GM23338 (cell line): ENCODE measurements around the gene CDC73. TPM values are rescaled to one million over a fixed set of nuclear protein-coding genes. Genes with fewer than 3 reads are reported as not detected.
"Not testable (repeated sequence)": the region's sequence is repeated elsewhere in the genome, so short reads cannot be mapped to it uniquely, and the experiment has no call there.

Experiments used
- ATAC-seq: fragments of 200-7000 bp; cut with Tn5 transposase; 3 replicates; pipeline ENCODE4 v1.9.1; 2020
- DNase-seq: peaks from one replicate; pipeline ENCODE4 v3.0.0-alpha.2; 2015; ENCODE audit warnings: low spot score
- H2AFZ ChIP-seq: fragments of 200-600 bp; sonication (generic); 2 replicates; pipeline ENCODE4 v1.8.0; 2016; ENCODE audit warnings: antibody characterized with exemption, mild to moderate bottlenecking, moderate library complexity
- H3F3A ChIP-seq: fragments of 200-600 bp; sonication (generic); replicated peaks from 2 replicates; pipeline ENCODE4 v1.8.0; 2017; ENCODE audit warnings: antibody characterized with exemption, mixed run types, low read depth
- H3K27ac ChIP-seq: fragments of 200-600 bp; sonication (generic); 2 replicates; pipeline ENCODE4 v1.6.1; 2016; ENCODE audit warnings: low read depth
- H3K27me3 ChIP-seq: fragments of 200-600 bp; sonication (generic); 2 replicates; pipeline ENCODE4 v1.8.0; 2016; ENCODE audit warnings: mild to moderate bottlenecking, mixed run types, moderate library complexity; ENCODE audit not compliant: insufficient read depth
- H3K36me3 ChIP-seq: fragments of 200-600 bp; sonication (generic); 2 replicates; pipeline ENCODE4 v1.8.0; 2016; ENCODE audit warnings: mild to moderate bottlenecking; ENCODE audit not compliant: insufficient read depth
- H3K4me1 ChIP-seq: fragments of 200-600 bp; sonication (generic); 2 replicates; pipeline ENCODE4 v1.8.0; 2016; ENCODE audit warnings: mild to moderate bottlenecking, moderate library complexity; ENCODE audit not compliant: insufficient read depth
- H3K4me2 ChIP-seq: fragments of 200-600 bp; sonication (generic); 2 replicates; pipeline ENCODE4 v1.7.1; 2017; ENCODE audit warnings: mixed run types
- H3K4me3 ChIP-seq: fragments of 200-600 bp; sonication (generic); 2 replicates; pipeline ENCODE4 v1.6.1; 2016; ENCODE audit warnings: mixed run types
- H3K79me2 ChIP-seq: fragments of 200-600 bp; sonication (generic); replicated peaks from 2 replicates; pipeline ENCODE4 v1.8.0; 2017; ENCODE audit warnings: mild to moderate bottlenecking; ENCODE audit not compliant: insufficient read depth
- H3K9me2 ChIP-seq: fragments of 200-600 bp; sonication (generic); 2 replicates; pipeline ENCODE4 v1.8.0; 2017; ENCODE audit not compliant: insufficient read depth
- H4K20me1 ChIP-seq: fragments of 200-600 bp; sonication (generic); replicated peaks from 2 replicates; pipeline ENCODE4 v1.8.0; 2017; ENCODE audit warnings: mild to moderate bottlenecking; ENCODE audit not compliant: insufficient read depth
- H3K27ac Mint-ChIP-seq: 2 replicates; pipeline ENCODE4 v1.8.0; 2020; ENCODE audit warnings: inconsistent platforms, mild to moderate bottlenecking, moderate library complexity, mixed read lengths
- H3K27me3 Mint-ChIP-seq: 3 replicates; pipeline ENCODE4 v1.8.0; 2022; ENCODE audit warnings: low read depth, mild to moderate bottlenecking, moderate library complexity, mixed read lengths, inconsistent platforms; ENCODE audit not compliant: insufficient read depth, poor library complexity
- H3K36me3 Mint-ChIP-seq: 3 replicates; pipeline ENCODE4 v1.8.0; 2021; ENCODE audit warnings: low read depth, mild to moderate bottlenecking, inconsistent platforms, moderate library complexity, mixed read lengths
- H3K4me1 Mint-ChIP-seq: 3 replicates; pipeline ENCODE4 v1.8.0; 2020; ENCODE audit warnings: mild to moderate bottlenecking, inconsistent platforms, mixed read lengths
- H3K4me3 Mint-ChIP-seq: 3 replicates; pipeline ENCODE4 v1.8.0; 2021; ENCODE audit warnings: moderate library complexity, mild to moderate bottlenecking, inconsistent platforms, mixed read lengths
- H3K9me3 Mint-ChIP-seq: 3 replicates; pipeline ENCODE4 v1.8.0; 2020; ENCODE audit warnings: moderate library complexity, mild to moderate bottlenecking, inconsistent platforms, mixed read lengths
- EZH2 ChIP-seq: fragments of 200-600 bp; sonication (generic); IDR thresholded peaks from one replicate; pipeline ENCODE4 v1.8.0; 2017; ENCODE audit warnings: antibody characterized with exemption, mild to moderate bottlenecking, low read depth; ENCODE audit not compliant: unreplicated experiment
- EZH2phosphoT487 ChIP-seq: fragments of 200-600 bp; sonication (generic); IDR thresholded peaks from one replicate; pipeline ENCODE4 v1.8.1; 2018; ENCODE audit warnings: antibody characterized with exemption; ENCODE audit not compliant: unreplicated experiment
- JUNB ChIP-seq: IDR thresholded peaks from one replicate; pipeline ENCODE4 v1.6.1; 2016; ENCODE audit warnings: antibody characterized with exemption; ENCODE audit not compliant: unreplicated experiment
- NANOG ChIP-seq: IDR thresholded peaks from 2 replicates; pipeline ENCODE4 v1.6.1; 2016; ENCODE audit warnings: antibody characterized with exemption, borderline replicate concordance
- POLR2AphosphoS5 ChIP-seq: IDR thresholded peaks from 2 replicates; pipeline ENCODE4 v1.6.1; 2016; ENCODE audit warnings: antibody characterized with exemption, low read depth
- STAT1 ChIP-seq: IDR thresholded peaks from one replicate; pipeline ENCODE4 v1.6.1; 2016; ENCODE audit warnings: antibody characterized with exemption; ENCODE audit not compliant: unreplicated experiment
- ZNF114 ChIP-seq: fragments of 250-450 bp; sonication (Bioruptor Pico); IDR thresholded peaks from 2 replicates; pipeline ENCODE4 v1.5.0; 2020; ENCODE audit warnings: mild to moderate bottlenecking, moderate library complexity
- ZNF331 ChIP-seq: fragments of 250-450 bp; sonication (Bioruptor Pico); IDR thresholded peaks from 2 replicates; pipeline ENCODE4 v1.5.0; 2020; ENCODE audit warnings: low read depth, mild to moderate bottlenecking, moderate library complexity
- polyA plus RNA-seq: library from polyadenylated mRNA; unstranded; fragments of >200 nt; fragmentation: Nextera tagmentation; extraction: Ambion mirVana; gene quantifications from 2 replicates; pipeline ENCODE4 v1.2.1, GENCODE V29; 2016
- total RNA-seq: library from RNA; depleted of rRNA; stranded (reverse); fragments of >200 nt; shearing (Covaris generic); gene quantifications from 2 replicates; pipeline ENCODE4 v1.2.3, GENCODE V29; 2014
- TF ChIP-seq, protein P1 (sequence below): IDR thresholded peaks from 2 replicates; pipeline ENCODE4 v1.6.1; 2016; ENCODE audit warnings: antibody characterized with exemption
- TF ChIP-seq, protein P2 (sequence below), 2 experiments: fragments of 200-600 bp in 1 of 2; sonication (generic) in 1 of 2; conservative IDR thresholded peaks; 2 replicates each; pipeline versions ENCODE4 v1.5.1 to v1.6.1; 2016 to 2017; ENCODE audit warnings: antibody characterized with exemption in 2 of 2, low read depth in 2 of 2, mild to moderate bottlenecking in 2 of 2, moderate library complexity in 1 of 2

The CDC73 gene
- total and polyA plus RNA-seq, 2 experiments from 2014 or later, result 40.4 to 63.2 TPM

- peaks cover 5% of the 10 kb centered on the region; the same call in 1 of the 2 replicates for H4K20me1 ChIP-seq
- peaks cover 18% of the 10 kb centered on the region; the same call in 2 of the 3 replicates for H3K36me3 Mint-ChIP-seq
- H3K9me3 Mint-ChIP-seq, result peaks cover 13% of the 10 kb centered on the region; the same call in 2 of the 3 replicates
- H3K27ac Mint-ChIP-seq, result peak overlapping the region; percentile 61; the same call in 1 of the 2 replicates
- H3K4me1 ChIP-seq, result 0 out of 2 replicates have a peak, but pooled peaks cover 7% of the 10 kb centered on the region
- H2AFZ ChIP-seq, result no peak overlapping the region
- no peak overlapping the region for H3K4me3 ChIP-seq
- H3K9me2 ChIP-seq, result no peaks in the 10 kb centered on the region
- H3K4me3 Mint-ChIP-seq, result no peak overlapping the region
- H3K79me2 ChIP-seq, result peaks cover 89% of the 10 kb centered on the region
- H3K27me3 ChIP-seq, result no peaks in the 10 kb centered on the region
- no peak overlapping the region for H3K4me2 ChIP-seq
- H3F3A ChIP-seq, result no peaks in the 10 kb centered on the region
- ATAC-seq, result no peak
- H3K4me1 Mint-ChIP-seq, result peaks cover 30% of the 10 kb centered on the region; the same call in 2 of the 3 replicates
- DNase-seq, result no peak
- H3K27ac ChIP-seq, result no peak overlapping the region
- H3K36me3 ChIP-seq, result peaks cover 1% of the 10 kb centered on the region; the same call in 1 of the 2 replicates
- H3K27me3 Mint-ChIP-seq, result no peaks in the 10 kb centered on the region
- TF ChIP-seq EZH2phosphoT487 (no peak), POLR2AphosphoS5 (no peak), NANOG (no peak), ZNF114 (no peak), ZNF331 (CRISPR knock-in tag) (no peak), STAT1 (no peak)
- TF ChIP-seq, protein P1, sequence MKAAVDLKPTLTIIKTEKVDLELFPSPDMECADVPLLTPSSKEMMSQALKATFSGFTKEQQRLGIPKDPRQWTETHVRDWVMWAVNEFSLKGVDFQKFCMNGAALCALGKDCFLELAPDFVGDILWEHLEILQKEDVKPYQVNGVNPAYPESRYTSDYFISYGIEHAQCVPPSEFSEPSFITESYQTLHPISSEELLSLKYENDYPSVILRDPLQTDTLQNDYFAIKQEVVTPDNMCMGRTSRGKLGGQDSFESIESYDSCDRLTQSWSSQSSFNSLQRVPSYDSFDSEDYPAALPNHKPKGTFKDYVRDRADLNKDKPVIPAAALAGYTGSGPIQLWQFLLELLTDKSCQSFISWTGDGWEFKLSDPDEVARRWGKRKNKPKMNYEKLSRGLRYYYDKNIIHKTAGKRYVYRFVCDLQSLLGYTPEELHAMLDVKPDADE, result no peak
Observed at GRCh38 chr1:193187114-193187513, 65.3 kb downstream of the CDC73 start.

DNA sequence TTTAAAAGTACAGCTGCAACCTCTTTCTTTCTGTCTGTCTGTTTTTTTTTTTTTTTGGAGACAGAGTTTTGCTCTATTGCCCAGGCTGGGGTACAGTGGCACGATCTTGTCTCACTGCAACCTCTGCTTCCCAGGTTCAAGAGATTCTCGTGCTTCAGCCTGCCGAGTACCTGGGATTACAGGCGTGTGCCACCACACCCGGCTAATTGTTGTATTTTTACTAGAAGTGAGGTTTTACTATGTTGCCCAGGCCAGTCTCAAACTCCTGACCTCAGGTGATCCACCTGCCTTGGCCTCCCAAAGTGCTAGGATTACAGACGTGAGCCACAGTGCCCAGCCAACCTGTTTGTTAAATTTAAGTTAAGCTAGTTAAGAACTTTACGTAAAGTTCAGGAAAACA is 67.1 kb downstream of the CDC73 start:
- H3K4me2 ChIP-seq, H3K27ac ChIP-seq, H4K20me1 ChIP-seq, H3K9me2 ChIP-seq, H3K27me3 ChIP-seq, H3K36me3 ChIP-seq, H3K27me3 Mint-ChIP-seq, ATAC-seq, H3K4me3 ChIP-seq, H2AFZ ChIP-seq, H3K4me1 ChIP-seq, DNase-seq, H3K4me3 Mint-ChIP-seq, H3F3A ChIP-seq: not testable (repeated sequence)
- H3K79me2 ChIP-seq, result peaks cover 94% of the 10 kb centered on the region
- peaks cover 23% of the 10 kb centered on the region; the same call in 2 of the 3 replicates for H3K9me3 Mint-ChIP-seq
- H3K27ac Mint-ChIP-seq, result peak overlapping the region; percentile 59; the same call in 1 of the 2 replicates
- H3K4me1 Mint-ChIP-seq, result peaks cover 30% of the 10 kb centered on the region; the same call in 2 of the 3 replicates
- H3K36me3 Mint-ChIP-seq, result peaks cover 32% of the 10 kb centered on the region

DNA sequence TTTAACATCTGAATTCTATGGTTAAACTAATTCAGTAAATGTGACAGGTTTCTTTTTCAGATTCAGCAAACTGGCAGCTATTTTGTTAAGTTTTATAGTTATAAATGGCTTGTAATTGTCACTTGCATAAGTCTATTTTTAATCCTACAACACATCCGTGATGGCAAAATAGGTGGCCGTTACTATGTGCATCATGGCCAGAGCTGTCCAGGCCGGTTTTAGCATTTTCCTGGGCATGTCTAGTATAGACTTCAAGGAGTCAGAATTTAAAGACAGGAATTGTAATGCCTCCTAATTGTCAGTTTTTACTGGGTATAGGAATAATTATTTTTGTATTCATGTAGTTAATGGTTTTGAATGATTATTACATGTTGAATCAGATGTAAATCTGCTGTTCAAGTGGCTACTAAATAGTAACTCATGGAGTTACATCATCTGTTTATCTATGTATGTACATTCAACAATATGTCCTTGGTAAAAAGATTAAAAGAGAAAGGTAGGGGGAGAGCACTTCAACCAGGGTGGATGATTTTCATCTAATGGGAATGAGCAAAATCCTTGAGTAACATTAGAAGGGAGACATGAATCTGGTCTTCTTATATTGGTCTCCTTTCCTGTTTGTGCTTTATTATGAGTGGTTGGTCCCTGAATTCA is 67.7 kb downstream of the CDC73 start:
- Histone ChIP-seq H3K27ac (no peak overlapping the region), H3K36me3 (peaks cover 6% of the 10 kb centered on the region; the same call in 1 of the 2 replicates), H3F3A (no peaks in the 10 kb centered on the region), H3K4me1 (0 out of 2 replicates have a peak, but pooled peaks cover 7% of the 10 kb centered on the region), H3K9me2 (no peaks in the 10 kb centered on the region), H3K4me3 (no peak overlapping the region), H4K20me1 (no peaks in the 10 kb centered on the region; the same call in 1 of the 2 replicates), H3K4me2 (no peak overlapping the region), H3K79me2 (peaks cover 94% of the 10 kb centered on the region), H3K27me3 (no peaks in the 10 kb centered on the region), H2AFZ (no peak overlapping the region)
- peak overlapping the region; percentile 11; the same call in 1 of the 2 replicates for H3K27ac Mint-ChIP-seq
- DNase-seq (no peak), ATAC-seq (no peak)
- H3K36me3 Mint-ChIP-seq, result peaks cover 32% of the 10 kb centered on the region
- H3K4me1 Mint-ChIP-seq, result peaks cover 30% of the 10 kb centered on the region; the same call in 2 of the 3 replicates
- peaks cover 23% of the 10 kb centered on the region; the same call in 2 of the 3 replicates for H3K9me3 Mint-ChIP-seq
- peaks cover 1% of the 10 kb centered on the region for H3K27me3 Mint-ChIP-seq
- H3K4me3 Mint-ChIP-seq, result no peak overlapping the region
- TF ChIP-seq EZH2 (no peak), NANOG (no peak), JUNB (no peak), ZNF114 (no peak), POLR2AphosphoS5 (no peak), ZNF331 (CRISPR knock-in tag) (no peak)
- TF ChIP-seq, protein P1, result no peak
- TF ChIP-seq, protein P2, sequence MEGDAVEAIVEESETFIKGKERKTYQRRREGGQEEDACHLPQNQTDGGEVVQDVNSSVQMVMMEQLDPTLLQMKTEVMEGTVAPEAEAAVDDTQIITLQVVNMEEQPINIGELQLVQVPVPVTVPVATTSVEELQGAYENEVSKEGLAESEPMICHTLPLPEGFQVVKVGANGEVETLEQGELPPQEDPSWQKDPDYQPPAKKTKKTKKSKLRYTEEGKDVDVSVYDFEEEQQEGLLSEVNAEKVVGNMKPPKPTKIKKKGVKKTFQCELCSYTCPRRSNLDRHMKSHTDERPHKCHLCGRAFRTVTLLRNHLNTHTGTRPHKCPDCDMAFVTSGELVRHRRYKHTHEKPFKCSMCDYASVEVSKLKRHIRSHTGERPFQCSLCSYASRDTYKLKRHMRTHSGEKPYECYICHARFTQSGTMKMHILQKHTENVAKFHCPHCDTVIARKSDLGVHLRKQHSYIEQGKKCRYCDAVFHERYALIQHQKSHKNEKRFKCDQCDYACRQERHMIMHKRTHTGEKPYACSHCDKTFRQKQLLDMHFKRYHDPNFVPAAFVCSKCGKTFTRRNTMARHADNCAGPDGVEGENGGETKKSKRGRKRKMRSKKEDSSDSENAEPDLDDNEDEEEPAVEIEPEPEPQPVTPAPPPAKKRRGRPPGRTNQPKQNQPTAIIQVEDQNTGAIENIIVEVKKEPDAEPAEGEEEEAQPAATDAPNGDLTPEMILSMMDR (conservative IDR thresholded peaks at IDR 0.05; ENCODE audit: low read depth in 2 of 2), result no peak
